ENCODE results near the gene MYH10. TPM values are rescaled to one million over a fixed set of nuclear protein-coding genes. Genes with fewer than 3 reads are reported as not detected.

MYH10 gene
- total RNA-seq, 1 donor from 2014 or later: 24.6 TPM

DNA sequence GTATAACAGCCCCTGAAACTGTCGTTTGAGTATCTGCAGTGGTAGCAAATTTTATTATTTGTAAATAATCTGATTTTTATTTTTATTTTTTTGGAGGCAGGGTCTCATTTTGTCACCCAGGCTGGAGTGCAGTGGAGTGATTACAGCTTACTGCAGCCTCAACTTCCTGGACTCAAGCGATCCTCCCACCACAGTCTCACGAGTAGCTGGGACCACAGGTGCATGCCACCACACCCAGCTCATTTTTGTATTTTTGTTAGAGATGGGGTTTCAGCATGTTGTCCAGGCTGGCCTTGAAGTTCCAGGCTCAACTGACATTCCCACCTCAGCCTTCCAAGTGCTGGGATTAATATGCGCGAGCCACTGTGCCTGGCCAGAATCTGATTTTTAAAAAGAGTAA lies 192.1 kb downstream of the MYH10 start:
- no peak for ATAC-seq

- no peak for ATAC-seq
These were observed 193.7 kb downstream of the MYH10 start for GRCh38 chr17:8436844-8437171.

DNA sequence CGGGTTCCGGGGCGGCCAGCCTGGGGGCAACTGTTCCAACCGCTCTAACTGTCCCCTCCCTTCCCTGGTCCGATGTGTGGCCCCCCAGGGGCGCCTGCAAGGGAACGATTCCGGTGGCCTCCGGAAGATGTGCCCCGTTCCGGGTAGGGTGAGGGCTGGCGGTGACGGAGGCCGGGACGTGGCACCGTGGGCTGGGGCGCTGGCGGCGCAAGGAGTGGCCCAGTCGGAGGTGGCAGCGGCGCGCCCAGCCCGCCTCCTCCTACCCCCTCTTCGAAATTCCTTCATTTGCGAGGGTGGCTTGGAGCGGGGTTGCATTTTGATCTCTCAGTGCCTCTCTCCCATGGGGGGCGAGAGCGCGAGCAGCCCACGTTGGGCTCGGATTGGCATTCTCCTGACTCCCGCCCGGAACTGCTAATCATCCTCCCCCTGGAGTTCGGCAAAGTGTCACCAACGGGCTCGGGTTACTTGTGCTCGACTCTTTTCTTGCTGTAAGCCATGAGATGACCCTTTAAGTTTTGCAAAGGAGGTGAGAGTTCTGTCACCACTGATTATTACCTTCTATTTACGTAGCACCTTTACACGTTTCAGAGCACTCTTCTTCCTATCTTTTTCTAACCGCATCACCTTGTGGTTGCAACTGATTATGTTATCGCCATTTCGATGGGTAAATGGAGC lies 194.2 kb downstream of the MYH10 start:
- ATAC-seq: peak; percentile 84

GRCh38 chr17:8435245-8436168 lies 195.0 kb downstream of the MYH10 start, which contains the start of gene NDEL1:
Gene NDEL1, plus strand, starts transcription at chr17:8435884. Its CDS starts 8,388 bp downstream, at chr17:8444272.
- ATAC-seq: peak; percentile 97

DNA sequence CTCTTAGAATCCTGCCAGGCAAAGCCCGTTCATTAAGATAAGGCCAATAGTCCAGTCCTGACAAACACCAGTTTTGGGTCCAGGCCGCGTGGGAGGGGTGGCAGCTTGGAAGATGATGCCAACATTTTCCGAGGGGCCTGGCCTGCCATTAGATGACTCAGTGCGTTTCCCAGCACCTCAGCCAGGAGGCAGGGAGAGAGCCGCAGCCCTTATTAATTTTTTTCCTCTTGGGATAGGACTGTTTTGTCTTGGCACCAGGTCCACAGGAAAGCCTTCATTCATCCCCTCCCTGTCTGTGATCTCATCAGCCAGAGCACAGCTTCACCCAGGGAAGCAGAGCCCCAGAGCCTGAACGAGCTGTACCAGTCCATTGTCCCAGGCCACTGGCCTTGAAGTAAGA lies 199.6 kb downstream of the MYH10 start:
- peak; percentile 40 for ATAC-seq

- no peak for ATAC-seq
These were observed 203.7 kb downstream of the MYH10 start for GRCh38 chr17:8426802-8427201.

GRCh38 chr17:8426094-8426720 lies 204.3 kb downstream of the MYH10 start:
- peak; percentile 78 for ATAC-seq

Other genes with a start within 250 kb of the MYH10 start
- gene RPL26, start 247.5 kb downstream of the MYH10 start, total RNA-seq: 1,742 TPM
- 10.8 TPM for gene RNF222, start 232.9 kb downstream of the MYH10 start, total RNA-seq
- gene NDEL1, start 194.8 kb downstream of the MYH10 start, total RNA-seq: 75.9 TPM
- gene CCDC42, start 114.1 kb upstream of the MYH10 start, total RNA-seq: not detected
- gene SPDYE4, start 127.8 kb upstream of the MYH10 start, total RNA-seq: not detected
- gene MFSD6L, start 168.6 kb upstream of the MYH10 start, total RNA-seq: 0.72 TPM
- gene PIK3R6, start 236.9 kb upstream of the MYH10 start, total RNA-seq: 0.16 TPM